HG03159 (cell line): Measurements from ENCODE around the gene SUPT3H.

ENCODE experiments used
- ATAC-seq: cut with Tn5 transposase; IDR thresholded peaks from one replicate; pipeline ENCODE4 v1.9.1; 2021; ENCODE audit warnings: mild to moderate bottlenecking, moderate library complexity; ENCODE audit not compliant: unreplicated experiment

The SUPT3H gene

DNA sequence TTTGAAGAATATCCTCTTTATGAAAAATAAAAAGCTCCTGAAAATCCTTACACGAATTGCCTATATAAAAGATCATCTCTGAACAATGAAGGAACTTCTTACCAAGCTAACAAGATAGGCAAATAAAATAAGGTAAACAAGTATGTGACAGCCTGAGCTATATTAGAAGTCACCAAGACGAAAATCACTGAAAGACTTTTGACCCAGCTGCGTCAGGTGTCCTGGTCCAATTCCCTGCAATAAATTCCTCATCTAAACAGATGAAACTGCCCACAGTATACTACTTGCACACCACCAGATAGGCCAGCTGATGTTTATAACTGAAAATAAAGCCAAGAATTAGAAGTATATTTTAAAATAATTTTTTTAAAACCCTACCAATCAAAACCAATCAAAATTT is 117.0 kb downstream of the SUPT3H start:
- no peak for ATAC-seq

DNA sequence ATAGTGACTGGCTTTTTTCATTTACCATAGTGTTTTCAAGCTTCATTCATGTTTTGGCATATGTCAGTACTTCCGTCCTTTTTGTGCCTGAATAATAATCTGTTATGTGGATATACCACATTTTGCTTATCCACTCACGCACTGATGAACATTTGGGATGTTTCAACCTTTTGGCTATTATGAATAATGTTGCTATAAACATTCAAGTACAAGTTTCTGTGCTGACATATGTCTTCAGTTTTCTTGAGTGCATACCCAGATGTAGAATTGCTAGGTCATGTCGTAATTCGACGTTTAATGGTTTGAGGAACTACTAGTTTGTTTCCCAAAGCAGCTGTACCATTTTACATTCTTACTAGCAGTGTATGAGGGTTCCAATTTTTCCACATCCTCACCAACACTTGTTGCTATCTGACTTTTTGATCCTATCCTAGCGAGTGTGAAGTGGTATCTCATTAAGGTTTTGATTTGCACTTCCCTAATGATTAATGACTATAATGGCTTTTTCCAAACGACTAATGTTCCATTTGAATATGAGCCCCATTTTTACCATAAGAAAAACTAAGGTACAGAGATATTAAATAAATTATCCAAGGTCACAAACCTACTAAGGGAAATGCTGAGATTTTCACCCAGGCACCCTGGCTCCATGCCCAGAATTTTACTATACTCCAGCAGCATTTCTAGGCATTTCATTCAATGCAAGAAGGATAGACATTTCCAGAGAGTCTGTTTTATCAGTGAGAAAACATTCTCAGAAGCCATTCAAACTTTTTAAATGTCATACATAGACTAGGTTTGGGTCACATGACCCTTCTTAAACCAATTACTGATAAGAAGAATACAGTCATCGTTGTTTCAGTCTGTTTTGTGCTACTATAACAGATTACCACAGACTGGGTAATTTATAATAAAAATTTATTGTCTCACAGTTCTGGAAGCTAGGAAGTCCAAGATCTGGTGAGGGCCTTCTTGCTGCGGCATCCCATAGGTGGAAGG is 120.7 kb downstream of the SUPT3H start:
- ATAC-seq, result no peak

DNA sequence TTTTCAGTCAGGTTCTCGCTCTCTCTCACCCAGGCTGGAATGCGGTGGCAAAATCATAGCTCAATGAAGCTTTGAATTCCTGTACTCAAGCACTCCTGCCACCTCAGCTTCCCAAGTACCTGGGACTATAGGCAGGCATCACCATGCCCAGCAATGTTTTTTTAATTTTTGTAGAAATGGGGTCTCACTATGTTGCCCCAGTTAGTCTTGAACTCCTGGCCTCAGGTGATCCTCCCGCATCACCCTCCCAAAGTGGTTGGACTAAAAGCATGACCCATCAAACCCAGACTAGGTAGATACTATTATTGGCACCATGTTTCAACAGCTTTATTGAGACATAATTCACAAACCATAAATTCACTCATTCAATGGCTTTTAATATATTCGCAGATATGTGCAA is 122.3 kb downstream of the SUPT3H start:
- no peak for ATAC-seq

DNA sequence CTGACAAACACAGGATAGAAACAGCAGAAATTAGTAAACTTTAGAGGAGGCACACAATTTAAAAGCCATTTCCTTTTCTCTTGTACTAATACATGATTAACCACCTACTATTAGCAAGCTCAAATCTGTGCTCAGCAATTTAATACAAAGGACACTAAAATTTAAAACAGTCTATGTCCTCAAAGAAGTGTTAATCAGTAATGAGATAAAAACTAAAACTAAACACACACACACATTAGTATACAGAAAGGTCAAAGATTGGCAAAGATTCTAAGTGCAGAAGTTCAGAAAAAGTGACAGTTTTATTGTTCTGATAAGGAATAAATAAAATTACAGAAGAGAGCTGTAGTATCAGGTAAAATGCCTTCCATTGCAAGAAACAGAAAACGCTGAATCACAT is 123.5 kb downstream of the SUPT3H start:
- no peak for ATAC-seq

GRCh38 chr6:45253453-45253852 is 124.3 kb downstream of the SUPT3H start:
- no peak for ATAC-seq

GRCh38 chr6:45231660-45232059 is 146.1 kb downstream of the SUPT3H start:
- ATAC-seq, result no peak

DNA sequence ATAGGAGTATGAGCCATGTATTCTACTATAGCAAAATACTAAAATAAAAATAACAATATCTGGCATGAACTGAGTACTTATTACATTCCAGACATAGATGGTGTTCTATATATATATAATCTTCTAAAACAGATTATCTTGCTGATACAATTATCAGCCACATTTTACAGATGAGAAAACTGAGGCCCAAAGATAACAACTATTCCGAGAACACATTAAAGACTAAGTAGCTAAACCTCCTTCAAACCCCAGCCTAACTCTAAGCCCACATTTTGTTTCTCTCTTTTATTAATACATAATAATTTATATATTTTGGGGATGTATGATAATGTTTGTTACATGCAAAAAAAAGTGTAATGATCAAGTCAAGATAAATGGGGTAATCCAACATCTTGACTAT is 148.3 kb downstream of the SUPT3H start:
- ATAC-seq, result no peak

- no peak for ATAC-seq
Measured at GRCh38 chr6:45226081-45226480, 151.7 kb downstream of the SUPT3H start.

DNA sequence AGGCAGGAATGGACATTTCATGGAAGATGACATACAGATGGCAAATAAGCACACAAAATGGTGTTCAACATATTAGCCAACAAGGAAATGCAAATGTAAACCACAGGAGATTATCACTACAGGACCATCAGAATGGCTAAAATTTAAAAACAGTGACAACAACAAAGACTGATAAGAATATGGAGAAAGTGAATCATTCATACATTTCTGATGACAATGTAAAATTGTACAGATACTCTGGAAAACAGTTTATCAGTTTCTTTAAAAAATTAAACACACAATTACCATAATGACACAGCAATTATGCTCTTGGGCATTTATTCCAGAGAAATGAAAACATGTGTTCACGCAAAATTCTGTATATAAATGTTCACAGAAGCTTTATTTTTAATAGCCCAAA is 155.4 kb downstream of the SUPT3H start:
- no peak for ATAC-seq

DNA sequence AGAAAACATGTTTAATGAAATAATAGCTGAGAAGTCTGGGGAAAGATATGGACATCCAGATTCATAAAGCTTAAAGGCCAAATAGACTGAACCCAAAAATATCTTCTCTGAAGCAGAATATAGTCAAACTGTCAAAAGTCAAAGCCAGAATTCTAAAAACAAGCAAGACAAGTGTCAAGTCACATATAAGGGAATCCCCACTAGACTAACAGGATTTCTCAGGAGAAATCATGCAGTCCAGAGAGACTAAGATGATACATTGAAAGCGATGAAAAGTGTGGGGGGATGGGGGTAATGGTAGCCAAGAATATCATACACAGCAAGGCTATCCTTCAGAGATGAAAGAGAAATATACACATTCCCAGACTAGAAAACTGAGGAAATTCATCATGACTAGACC is 162.0 kb downstream of the SUPT3H start:
- ATAC-seq, result no peak

DNA sequence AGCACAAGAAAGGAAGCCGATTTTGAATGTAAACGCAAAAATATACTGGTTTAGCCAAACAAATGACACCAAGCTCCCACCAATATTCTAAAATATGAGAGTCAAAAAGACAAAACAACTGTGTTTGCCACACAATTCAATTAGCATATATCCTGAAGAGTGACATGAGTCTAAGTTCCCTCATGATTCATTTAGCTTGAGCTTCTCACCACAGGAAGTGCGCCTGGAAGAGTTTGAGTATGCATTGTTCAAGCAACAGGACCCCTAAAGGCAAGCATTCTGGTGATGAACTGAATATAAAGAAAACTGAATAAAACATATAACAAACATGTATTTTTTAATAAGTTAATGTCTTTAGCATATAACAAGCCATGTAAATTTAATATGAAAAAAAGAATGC is 164.8 kb downstream of the SUPT3H start:
- no peak for ATAC-seq

DNA sequence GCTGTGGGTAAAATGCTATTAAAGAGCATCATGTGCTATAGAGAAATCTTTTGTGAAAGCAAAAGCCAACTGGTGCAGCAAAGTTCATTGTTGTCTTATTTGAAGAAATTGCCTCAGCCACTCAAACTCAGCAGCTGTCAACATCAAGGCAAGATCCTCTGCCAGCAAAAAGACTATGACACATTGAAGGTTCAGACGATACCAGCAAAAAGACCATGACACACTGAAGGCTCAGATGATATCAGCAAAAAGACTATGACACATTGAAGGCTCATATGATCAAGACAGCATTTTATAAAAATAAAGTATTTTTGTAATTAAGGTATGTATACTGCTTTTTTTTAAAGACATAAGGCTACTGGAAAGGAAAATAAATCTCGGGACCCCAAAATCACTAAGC is 168.0 kb downstream of the SUPT3H start:
- ATAC-seq, result no peak

GRCh38 chr6:45206793-45207492 is 170.8 kb downstream of the SUPT3H start:
- no peak for ATAC-seq

DNA sequence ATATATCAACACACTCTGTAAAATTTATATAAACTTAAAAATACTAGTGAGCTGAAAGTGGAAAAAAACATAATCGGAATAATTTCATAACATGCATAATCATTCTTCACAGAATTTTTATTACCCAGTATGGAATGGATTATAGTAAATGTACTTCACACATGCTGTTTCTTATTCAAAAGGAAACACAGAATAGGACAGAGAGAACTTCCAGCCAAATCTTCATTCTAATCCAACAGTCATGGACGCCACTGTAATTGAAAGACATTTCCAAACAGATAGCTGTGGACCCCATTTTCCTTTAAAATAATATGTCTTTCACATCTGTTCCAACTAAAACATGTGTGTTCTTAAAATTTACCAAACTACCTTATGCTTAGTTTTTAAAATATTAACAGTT is 176.2 kb downstream of the SUPT3H start:
- ATAC-seq, result no peak

DNA sequence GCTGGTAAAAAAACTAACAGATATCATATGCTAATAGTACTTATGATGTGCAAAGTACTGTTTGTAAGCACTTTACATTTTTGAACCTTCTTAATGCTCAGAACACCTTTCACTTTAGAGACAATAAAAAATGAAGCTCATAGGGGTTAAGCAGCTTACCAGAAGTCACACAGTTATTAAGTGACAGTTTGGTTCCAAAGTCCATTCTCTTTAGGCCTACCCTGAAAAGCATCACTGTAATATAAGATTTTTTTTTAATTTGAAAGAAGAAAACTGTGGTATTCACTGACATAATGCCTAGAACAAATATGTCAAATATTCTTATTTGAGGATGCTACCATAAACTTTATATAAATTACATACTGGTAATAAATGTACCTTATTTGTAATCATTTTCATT is 177.2 kb downstream of the SUPT3H start:
- ATAC-seq, result no peak

DNA sequence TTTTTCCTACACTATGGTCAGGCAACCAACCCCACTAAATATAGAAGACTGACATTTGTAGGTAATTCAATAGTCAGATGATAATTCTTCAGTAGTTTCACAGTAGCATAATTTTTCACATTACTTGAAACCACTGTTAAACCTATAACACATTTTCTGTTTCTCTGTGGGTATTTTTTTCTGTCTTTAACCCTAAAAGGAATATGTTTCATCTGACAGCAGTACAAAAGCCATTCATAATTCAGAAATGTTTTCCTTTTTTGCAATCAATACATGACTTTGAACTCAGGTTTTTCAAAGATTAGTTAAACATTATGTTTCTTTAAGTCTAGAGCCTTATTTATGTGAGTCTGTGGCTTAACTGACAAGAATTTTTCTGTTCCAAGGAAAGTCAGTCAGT is 178.2 kb downstream of the SUPT3H start:
- no peak for ATAC-seq

DNA sequence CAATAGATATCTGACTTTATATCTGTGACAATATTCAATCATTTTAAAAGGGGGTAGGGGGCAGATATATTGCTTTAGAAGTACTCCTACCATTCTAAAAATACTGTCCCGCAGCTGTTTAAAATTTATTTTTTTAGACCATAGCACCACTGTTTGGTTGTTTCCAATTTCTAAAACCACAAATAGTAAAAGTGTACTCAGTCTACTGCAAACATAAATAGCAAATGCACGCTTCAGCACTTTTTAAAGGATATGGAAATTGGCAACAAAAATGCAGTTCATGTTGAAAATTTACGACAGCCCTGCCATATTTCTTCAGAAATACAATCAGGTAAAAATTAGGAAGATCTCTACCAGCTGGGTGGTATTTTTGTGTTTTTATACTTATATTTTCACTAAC is 181.6 kb downstream of the SUPT3H start:
- ATAC-seq, result no peak

- ATAC-seq, result no peak
Measured at GRCh38 chr6:45195137-45195536, 182.6 kb downstream of the SUPT3H start.

- no peak for ATAC-seq
Measured at GRCh38 chr6:45192556-45192955, 185.2 kb downstream of the SUPT3H start.

DNA sequence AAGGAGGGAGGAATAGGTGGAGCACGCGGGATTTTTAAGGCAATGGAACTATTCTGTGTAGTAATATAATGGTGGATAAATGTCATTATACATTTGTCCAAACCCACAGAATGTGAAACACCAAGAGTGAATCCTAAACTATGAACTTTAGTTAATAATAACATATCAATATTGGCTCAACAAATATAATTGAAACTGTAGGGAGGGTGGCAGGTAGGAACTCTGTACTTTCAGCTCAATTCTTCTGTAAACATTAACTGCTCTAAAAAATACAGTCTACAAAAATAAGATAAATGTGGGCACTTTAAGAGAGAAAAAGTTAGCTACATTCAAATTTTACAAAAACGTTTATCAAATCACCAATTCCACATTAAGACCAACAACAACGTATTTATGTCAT is 186.3 kb downstream of the SUPT3H start:
- no peak for ATAC-seq

DNA sequence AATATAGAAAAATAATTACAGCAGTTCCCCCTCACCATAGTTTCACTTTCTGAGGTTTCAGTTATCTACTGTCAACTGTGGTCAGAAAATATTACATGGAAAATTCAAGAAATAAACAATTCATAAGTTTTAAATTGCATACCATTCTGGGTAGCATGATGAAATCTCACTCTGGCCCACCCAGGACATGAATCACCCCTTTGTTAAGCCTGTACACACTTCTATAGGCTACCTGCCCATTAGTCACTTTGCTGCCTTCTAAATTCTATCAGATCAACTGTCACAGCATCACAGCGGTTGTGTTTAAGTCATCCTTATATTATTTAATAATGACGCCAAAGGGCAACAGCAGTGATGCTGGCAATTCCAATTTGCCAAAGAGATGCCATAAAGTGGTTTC is 189.9 kb downstream of the SUPT3H start:
- no peak for ATAC-seq
